Activated naive CD8-positive, alpha-beta T cell (primary cell): ENCODE measurements around the gene P3H4.

Experiments used
- H3K27ac Mint-ChIP-seq: one replicate; pipeline ENCODE4 v1.8.0; 2021; ENCODE audit warnings: mixed read lengths
- H3K27me3 Mint-ChIP-seq: one replicate; pipeline ENCODE4 v1.8.0; 2021; ENCODE audit warnings: mixed read lengths
- H3K36me3 Mint-ChIP-seq: one replicate; pipeline ENCODE4 v1.8.0; 2021; ENCODE audit warnings: mixed read lengths
- H3K4me1 Mint-ChIP-seq: one replicate; pipeline ENCODE4 v1.8.0; 2021; ENCODE audit warnings: low read depth, mixed read lengths
- H3K4me3 Mint-ChIP-seq: one replicate; pipeline ENCODE4 v1.8.0; 2021; ENCODE audit warnings: mild to moderate bottlenecking, mixed read lengths
- H3K9me3 Mint-ChIP-seq: one replicate; pipeline ENCODE4 v1.8.0; 2021; ENCODE audit warnings: low read depth, mixed read lengths

The P3H4 gene

DNA sequence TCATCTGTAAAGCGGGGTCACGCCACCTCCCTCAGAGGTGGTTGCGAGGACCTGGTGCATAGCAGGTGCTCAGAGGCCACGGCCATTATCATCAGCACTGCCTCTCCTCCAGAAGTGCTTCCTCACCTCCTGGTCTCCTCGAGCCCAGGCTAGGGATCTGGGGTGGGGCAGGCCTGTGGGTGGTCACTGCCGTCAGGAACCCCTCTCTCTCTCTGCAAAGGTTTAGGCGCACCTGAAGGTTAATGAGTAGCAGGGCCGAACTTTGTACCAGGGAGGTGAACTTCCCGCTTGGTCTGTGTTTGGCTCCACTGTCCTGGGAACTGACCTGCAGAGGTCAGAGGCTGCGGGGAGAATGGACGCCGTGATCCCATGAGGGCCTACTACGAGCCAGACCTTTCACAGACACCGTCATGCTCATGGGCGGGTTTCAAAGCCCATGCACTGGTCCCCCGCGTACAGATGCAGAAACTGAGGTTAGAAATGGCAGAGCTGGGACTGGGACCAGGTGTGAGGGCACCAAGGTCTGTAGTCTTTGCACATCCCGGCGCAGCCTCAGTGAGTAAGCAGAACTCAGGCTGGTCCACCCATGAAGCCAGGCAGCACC lies 39.1 kb downstream of the P3H4 start:
- H3K4me3 Mint-ChIP-seq: no peak overlapping the region
- H3K27me3 Mint-ChIP-seq: no peaks in the 10 kb centered on the region
- no peaks in the 10 kb centered on the region for H3K9me3 Mint-ChIP-seq
- H3K4me1 Mint-ChIP-seq: peaks cover 2% of the 10 kb centered on the region
- H3K27ac Mint-ChIP-seq: no peak overlapping the region
- H3K36me3 Mint-ChIP-seq: no peaks in the 10 kb centered on the region

GRCh38 chr17:41772218-41772585 lies 39.5 kb downstream of the P3H4 start:
- H3K27me3 Mint-ChIP-seq: no peaks in the 10 kb centered on the region
- H3K4me1 Mint-ChIP-seq: peaks cover 2% of the 10 kb centered on the region
- H3K27ac Mint-ChIP-seq: no peak overlapping the region
- H3K36me3 Mint-ChIP-seq: no peaks in the 10 kb centered on the region
- H3K4me3 Mint-ChIP-seq: no peak overlapping the region
- H3K9me3 Mint-ChIP-seq: no peaks in the 10 kb centered on the region

- Mint-ChIP-seq H3K36me3 (no peaks in the 10 kb centered on the region), H3K27me3 (no peaks in the 10 kb centered on the region), H3K9me3 (no peaks in the 10 kb centered on the region), H3K4me3 (no peak overlapping the region), H3K4me1 (peaks cover 2% of the 10 kb centered on the region), H3K27ac (no peak overlapping the region)
Observed at GRCh38 chr17:41771389-41772206, 40.2 kb downstream of the P3H4 start.

GRCh38 chr17:41769985-41770384 lies 41.8 kb downstream of the P3H4 start:
- no peak overlapping the region for H3K27ac Mint-ChIP-seq
- H3K27me3 Mint-ChIP-seq: no peaks in the 10 kb centered on the region
- no peaks in the 10 kb centered on the region for H3K9me3 Mint-ChIP-seq
- H3K36me3 Mint-ChIP-seq: no peaks in the 10 kb centered on the region
- H3K4me1 Mint-ChIP-seq: peaks cover 2% of the 10 kb centered on the region
- H3K4me3 Mint-ChIP-seq: no peak overlapping the region

DNA sequence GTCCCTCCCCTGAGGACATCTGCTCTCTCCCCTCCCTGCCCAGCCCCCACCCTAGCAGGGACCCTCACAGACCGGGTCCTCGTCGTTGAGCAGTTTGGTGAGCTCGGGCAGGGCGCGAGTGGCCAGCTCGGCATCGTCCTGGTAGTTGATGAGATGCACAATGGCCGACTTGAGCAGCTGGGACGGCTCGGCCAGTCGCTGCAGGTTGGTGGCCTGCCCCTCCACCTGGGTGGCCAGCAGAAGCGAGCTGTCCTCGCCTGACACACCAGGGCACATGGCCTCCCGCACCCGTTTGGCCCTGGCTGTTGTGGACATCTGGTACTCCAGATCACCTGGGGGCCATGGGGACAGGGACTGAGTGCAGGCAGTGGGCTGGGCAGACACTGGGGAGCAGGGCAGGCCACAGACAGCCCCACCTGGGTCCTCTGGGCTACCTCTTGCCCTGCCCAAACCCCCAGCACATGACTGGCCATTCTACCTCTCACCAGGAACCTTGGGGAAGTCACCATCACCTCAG lies 42.3 kb downstream of the P3H4 start:
- Mint-ChIP-seq H3K9me3 (no peaks in the 10 kb centered on the region), H3K4me1 (peaks cover 2% of the 10 kb centered on the region), H3K36me3 (no peaks in the 10 kb centered on the region), H3K4me3 (no peak overlapping the region), H3K27me3 (no peaks in the 10 kb centered on the region), H3K27ac (no peak overlapping the region)

- Mint-ChIP-seq H3K4me3 (no peak overlapping the region), H3K27ac (no peak overlapping the region), H3K27me3 (no peaks in the 10 kb centered on the region), H3K4me1 (peaks cover 2% of the 10 kb centered on the region), H3K36me3 (no peaks in the 10 kb centered on the region), H3K9me3 (no peaks in the 10 kb centered on the region)
Observed at GRCh38 chr17:41768682-41769288, 43.0 kb downstream of the P3H4 start.

DNA sequence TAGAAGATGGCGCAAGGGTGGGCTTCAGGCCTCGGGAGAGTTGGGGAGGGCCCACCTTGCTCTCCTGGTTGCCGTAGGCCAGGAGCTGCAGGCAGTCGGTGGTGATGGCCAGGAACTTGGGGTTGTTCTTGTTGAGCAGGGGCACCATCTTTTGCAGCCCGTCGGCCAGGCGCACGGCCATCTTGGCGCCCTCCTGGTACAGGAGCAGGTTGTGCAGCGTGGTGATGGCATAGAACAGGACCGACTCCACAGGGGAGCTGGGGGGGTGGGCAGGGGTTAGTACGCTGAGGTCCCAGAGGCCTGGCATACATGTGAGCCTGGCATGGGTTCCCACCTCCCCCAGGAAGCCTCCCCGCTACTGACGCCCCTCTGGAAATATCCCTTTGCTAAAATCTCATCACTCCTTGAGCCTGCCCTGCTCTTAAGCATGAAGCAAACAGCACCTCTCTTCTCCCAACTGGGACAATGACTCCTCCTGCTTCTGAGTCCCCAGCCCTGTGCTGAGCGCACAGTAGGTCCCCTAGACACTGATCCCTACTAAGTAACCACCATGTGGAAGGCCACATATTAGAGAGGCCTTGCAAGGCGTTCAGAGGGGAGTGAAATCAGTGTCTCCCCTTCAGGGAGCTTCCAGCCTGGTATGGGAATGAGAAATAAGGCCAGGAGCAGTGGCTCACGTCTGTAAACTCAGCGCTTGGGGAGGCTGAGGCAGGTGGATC lies 44.3 kb downstream of the P3H4 start:
- Mint-ChIP-seq H3K9me3 (no peaks in the 10 kb centered on the region), H3K4me3 (no peak overlapping the region), H3K27me3 (no peaks in the 10 kb centered on the region), H3K36me3 (no peaks in the 10 kb centered on the region), H3K27ac (no peak overlapping the region), H3K4me1 (peaks cover 2% of the 10 kb centered on the region)

DNA sequence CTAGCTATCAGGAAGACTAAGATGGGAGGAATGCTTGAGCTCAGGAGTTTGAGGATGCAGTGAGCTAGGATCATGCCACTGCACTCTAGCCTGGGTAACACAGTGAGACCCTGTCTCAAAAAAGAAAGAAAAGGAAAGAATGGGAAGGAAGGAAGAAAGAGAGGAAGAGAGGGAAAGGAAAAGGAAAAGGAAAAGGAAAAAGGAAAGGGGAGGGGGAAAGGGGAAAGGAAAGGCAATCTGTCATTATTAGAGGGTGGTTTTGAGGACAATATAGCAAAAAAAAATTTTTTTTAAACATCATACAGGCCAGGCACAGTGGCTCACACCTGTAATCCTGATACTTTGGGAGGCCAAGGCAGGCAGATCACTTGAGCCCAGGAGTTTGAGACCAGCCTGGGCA lies 45.6 kb downstream of the P3H4 start:
- no peaks in the 10 kb centered on the region for H3K27me3 Mint-ChIP-seq
- H3K4me1 Mint-ChIP-seq: no peaks in the 10 kb centered on the region
- no peaks in the 10 kb centered on the region for H3K36me3 Mint-ChIP-seq
- no peak overlapping the region for H3K4me3 Mint-ChIP-seq
- H3K27ac Mint-ChIP-seq: no peak overlapping the region
- H3K9me3 Mint-ChIP-seq: no peaks in the 10 kb centered on the region

GRCh38 chr17:41763327-41763726 lies 48.4 kb downstream of the P3H4 start:
- no peaks in the 10 kb centered on the region for H3K27me3 Mint-ChIP-seq
- no peaks in the 10 kb centered on the region for H3K36me3 Mint-ChIP-seq
- H3K9me3 Mint-ChIP-seq: no peaks in the 10 kb centered on the region
- H3K4me3 Mint-ChIP-seq: no peak overlapping the region
- no peak overlapping the region for H3K27ac Mint-ChIP-seq
- no peaks in the 10 kb centered on the region for H3K4me1 Mint-ChIP-seq

DNA sequence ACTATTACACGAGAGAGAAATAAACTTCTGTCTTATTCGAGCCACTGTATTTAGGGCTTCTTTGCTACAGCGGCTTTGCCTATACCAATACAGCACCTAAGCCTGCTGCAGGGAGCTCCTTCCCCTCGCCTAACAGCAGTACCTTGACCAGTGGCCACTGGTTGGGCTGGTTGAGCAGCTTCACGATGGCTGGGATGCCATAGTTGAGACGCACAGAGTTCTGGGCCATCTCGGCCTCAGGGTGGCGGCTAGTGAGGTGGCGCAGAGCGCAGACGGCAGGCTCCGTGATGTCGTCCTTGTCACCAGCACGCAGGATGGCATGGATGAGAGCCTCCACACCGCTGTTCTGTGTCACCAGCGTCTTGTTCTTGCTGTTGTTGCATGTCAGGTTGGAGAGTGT lies 48.9 kb downstream of the P3H4 start:
- H3K4me3 Mint-ChIP-seq: no peak overlapping the region
- no peaks in the 10 kb centered on the region for H3K4me1 Mint-ChIP-seq
- no peaks in the 10 kb centered on the region for H3K36me3 Mint-ChIP-seq
- H3K9me3 Mint-ChIP-seq: no peaks in the 10 kb centered on the region
- no peak overlapping the region for H3K27ac Mint-ChIP-seq
- no peaks in the 10 kb centered on the region for H3K27me3 Mint-ChIP-seq

GRCh38 chr17:41762391-41762790 lies 49.4 kb downstream of the P3H4 start:
- Mint-ChIP-seq H3K27me3 (no peaks in the 10 kb centered on the region), H3K4me3 (no peak overlapping the region), H3K27ac (no peak overlapping the region), H3K36me3 (no peaks in the 10 kb centered on the region), H3K4me1 (no peaks in the 10 kb centered on the region), H3K9me3 (no peaks in the 10 kb centered on the region)

- H3K27me3 Mint-ChIP-seq: no peaks in the 10 kb centered on the region
- H3K4me1 Mint-ChIP-seq: no peaks in the 10 kb centered on the region
- H3K9me3 Mint-ChIP-seq: no peaks in the 10 kb centered on the region
- H3K4me3 Mint-ChIP-seq: no peak overlapping the region
- no peak overlapping the region for H3K27ac Mint-ChIP-seq
- H3K36me3 Mint-ChIP-seq: no peaks in the 10 kb centered on the region
Observed at GRCh38 chr17:41760878-41761277, 50.9 kb downstream of the P3H4 start.

GRCh38 chr17:41758601-41759000 lies 53.1 kb downstream of the P3H4 start:
- Mint-ChIP-seq H3K27me3 (no peaks in the 10 kb centered on the region), H3K9me3 (no peaks in the 10 kb centered on the region), H3K4me1 (no peaks in the 10 kb centered on the region), H3K36me3 (no peaks in the 10 kb centered on the region), H3K4me3 (no peak overlapping the region), H3K27ac (no peak overlapping the region)

DNA sequence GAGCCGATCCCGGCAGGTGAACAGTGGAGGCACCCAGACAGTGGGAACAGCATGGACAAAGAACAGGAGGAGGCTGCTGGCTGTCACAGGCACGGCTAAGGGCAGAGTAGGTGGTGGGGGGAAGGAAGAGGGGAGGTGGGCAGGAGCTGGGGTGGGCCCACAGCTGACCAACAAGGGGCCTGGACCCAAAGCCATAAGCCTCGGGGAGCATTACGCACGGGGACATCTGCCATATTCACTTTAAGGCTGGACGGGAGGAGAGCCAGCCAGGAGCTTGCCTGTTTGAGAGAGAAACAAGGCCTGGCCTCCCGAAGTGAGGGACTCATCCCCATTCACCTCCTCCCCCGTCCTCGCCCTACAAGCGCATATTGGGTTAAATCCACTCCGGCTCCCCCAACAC lies 57.7 kb downstream of the P3H4 start:
- Mint-ChIP-seq H3K36me3 (no peaks in the 10 kb centered on the region), H3K9me3 (no peaks in the 10 kb centered on the region), H3K4me3 (no peak overlapping the region)

More for the DNA sequence above, 57.7 kb downstream of the P3H4 start:
- H3K27me3 Mint-ChIP-seq: no peaks in the 10 kb centered on the region
- H3K27ac Mint-ChIP-seq: no peak overlapping the region
- H3K4me1 Mint-ChIP-seq: no peaks in the 10 kb centered on the region
